ENCODE results near the gene AP1S1.

- TF ChIP-seq MAX (IDR thresholded peaks at IDR 0.05) (no peak), HDAC2 (IDR thresholded peaks at IDR 0.05) (no peak), SMC3 (IDR thresholded peaks at IDR 0.05) (no peak), EP300 (IDR thresholded peaks at IDR 0.05) (no peak), CEBPB (IDR thresholded peaks at IDR 0.05) (no peak)
- TF ChIP-seq, protein P1, sequence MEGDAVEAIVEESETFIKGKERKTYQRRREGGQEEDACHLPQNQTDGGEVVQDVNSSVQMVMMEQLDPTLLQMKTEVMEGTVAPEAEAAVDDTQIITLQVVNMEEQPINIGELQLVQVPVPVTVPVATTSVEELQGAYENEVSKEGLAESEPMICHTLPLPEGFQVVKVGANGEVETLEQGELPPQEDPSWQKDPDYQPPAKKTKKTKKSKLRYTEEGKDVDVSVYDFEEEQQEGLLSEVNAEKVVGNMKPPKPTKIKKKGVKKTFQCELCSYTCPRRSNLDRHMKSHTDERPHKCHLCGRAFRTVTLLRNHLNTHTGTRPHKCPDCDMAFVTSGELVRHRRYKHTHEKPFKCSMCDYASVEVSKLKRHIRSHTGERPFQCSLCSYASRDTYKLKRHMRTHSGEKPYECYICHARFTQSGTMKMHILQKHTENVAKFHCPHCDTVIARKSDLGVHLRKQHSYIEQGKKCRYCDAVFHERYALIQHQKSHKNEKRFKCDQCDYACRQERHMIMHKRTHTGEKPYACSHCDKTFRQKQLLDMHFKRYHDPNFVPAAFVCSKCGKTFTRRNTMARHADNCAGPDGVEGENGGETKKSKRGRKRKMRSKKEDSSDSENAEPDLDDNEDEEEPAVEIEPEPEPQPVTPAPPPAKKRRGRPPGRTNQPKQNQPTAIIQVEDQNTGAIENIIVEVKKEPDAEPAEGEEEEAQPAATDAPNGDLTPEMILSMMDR (IDR thresholded peaks at IDR 0.05) = no peak
Measured at GRCh38 chr7:101201695-101202602, 47.7 kb downstream of the AP1S1 start.

All from A549 (cell line).